SKM-1 (cell line): ENCODE results near the gene EIF1B.

Experiments used
- DNase-seq: peaks from one replicate; lab custom pipeline; 2025; ENCODE audit not compliant: unreplicated experiment; lab: John Stamatoyannopoulos, UW

EIF1B gene

DNA sequence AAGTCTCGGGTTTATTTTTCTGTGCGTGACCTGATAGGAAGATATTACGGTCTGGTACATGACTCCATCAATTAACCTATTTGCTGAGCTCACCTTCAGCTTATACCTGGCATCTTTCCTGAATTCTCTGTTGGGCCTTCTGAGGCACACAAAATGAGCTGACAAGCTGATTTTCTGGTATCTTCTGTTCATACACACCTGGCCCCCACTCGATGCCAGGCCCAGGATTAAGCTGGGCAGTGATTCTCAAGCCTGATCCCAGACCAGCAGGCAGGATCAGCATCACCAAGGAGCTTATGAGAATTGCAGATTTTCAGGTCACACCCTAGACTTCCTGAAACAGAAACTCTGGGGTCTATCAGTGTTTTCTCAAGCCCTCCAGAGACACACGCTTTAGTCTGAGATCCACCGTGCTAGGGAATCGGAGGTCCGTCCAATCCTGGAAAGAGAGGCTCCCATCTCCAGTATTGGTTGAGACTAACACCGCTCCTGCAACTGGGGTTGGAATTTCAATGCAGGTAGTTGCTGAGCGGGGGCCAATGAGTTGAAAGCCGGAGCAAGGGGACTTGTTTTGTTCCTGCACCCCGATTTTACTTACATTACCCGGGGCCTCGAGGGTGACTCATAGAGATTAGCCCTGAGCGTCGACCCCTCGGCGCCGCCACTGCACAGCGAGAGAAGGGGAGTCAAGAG, 636 bp upstream of the EIF1B start:
- DNase-seq, result no peak

DNA sequence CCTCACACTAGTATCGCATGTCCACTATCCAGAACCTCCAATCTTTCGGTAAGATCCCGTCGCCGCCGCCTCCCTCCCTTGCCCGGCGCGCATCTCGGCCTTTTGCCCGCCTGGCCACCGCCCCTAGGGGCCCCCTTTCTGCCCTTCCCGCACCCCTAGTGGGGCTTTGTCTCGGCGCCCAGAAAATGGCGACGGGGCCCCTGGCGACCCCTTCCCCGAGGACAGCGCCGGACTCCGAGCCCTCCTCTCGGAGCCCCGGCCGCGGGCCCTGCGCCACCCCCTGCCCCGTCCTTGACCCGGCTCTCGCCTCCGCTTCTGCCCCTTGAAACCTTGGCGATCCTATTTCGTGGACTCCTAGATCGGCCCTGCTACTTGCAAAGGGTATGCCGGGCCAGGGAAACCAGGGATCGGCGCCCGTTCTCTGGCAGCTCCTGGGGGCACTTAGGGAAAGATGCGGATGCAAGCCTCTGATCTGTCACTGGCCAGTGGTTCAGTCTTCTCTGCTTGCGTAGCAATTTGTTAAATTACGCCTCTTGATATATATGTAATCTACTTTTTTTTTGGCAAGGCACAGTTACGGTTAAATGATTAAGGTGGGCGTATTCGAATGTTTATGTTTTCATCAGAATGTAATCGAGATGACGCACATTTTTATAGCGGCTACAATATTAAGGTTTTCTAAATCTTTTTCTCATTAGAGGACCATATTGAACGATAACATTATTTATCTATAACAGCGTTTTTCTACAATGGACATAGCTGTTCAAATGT, 603 bp downstream of the EIF1B start:
- no peak for DNase-seq

DNA sequence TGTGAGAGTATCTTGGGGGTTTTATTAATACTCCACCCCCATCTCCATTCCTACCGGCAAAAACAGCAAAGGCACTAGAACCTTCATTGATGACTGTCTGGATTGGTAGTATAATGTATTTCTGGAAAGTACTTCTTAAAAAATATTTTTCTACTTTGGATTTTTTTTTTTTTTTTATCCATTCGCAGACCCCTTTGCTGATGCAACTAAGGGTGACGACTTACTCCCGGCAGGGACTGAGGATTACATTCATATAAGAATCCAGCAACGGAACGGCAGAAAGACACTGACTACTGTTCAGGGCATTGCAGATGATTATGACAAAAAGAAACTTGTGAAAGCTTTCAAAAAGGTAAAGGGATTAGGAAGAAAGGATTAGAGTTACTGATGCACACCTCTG, 1.2 kb downstream of the EIF1B start:
- no peak for DNase-seq

DNA sequence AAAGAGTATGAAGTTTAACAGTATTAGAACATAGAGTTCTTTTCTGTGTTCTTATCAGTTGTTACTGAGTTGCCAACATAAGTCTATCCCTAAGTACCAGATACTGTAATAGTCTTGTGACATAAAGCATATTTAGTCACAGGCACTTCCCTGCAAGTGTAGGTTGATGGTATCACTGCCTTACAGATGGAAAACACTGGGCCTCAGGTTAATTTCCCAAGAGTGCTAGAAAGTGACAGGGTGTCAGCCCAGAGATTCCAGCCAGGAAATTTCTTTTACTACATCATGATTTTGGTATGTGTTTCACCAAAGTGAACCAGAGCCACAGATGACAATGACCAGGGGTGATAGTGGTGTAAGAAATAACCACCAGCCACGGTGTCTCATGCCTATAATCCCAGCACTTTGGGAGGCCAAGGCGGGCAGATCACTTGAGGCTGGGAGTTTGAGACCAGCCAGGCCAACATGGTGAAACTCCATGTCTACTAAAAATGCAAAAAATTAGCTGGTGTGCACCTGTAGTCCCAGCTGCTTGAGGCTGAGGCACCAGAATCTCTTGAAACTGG, 3.2 kb downstream of the EIF1B start:
- DNase-seq, result no peak

DNA sequence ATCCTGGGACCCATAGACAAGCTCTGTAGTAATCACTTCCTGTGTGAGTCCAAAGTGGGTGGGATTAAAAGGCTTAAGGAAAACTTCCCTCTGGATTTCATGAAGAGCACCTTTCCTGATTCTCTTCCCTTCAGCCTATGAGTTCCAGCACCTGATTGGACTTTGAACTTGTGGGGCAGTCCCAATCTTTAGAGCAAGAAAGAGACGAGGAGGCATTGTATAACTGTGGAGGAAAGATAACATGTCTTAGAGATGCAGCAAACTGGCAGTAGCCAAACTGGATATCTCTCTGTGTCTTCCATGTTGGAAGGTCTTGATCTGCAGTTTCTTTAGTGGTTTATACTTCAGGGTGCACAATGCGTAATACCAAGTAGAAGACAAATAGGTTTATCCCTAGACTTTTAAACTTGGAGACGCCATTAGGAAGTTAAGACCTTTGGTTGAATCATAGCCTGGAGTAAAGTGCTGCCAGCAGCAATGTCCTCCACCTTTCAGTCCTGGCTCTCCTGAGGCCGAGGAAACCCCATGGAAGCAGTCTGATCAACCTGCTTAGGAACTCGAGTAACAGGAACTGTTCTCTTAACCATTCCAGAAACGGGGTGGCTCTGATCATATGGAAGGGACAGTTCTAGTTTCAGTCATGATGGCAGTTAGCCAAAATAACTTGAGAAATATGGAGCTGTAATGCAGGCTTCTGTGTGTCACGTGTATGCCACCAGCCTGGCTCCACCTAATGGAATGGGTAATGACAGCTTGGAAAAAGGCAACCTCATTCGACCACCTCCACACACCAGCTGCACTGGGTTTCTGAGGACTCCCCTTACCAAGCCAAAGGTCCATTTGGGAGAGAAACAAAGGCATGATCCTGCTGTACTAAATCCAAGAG, 4.7 kb downstream of the EIF1B start:
- no peak for DNase-seq

DNA sequence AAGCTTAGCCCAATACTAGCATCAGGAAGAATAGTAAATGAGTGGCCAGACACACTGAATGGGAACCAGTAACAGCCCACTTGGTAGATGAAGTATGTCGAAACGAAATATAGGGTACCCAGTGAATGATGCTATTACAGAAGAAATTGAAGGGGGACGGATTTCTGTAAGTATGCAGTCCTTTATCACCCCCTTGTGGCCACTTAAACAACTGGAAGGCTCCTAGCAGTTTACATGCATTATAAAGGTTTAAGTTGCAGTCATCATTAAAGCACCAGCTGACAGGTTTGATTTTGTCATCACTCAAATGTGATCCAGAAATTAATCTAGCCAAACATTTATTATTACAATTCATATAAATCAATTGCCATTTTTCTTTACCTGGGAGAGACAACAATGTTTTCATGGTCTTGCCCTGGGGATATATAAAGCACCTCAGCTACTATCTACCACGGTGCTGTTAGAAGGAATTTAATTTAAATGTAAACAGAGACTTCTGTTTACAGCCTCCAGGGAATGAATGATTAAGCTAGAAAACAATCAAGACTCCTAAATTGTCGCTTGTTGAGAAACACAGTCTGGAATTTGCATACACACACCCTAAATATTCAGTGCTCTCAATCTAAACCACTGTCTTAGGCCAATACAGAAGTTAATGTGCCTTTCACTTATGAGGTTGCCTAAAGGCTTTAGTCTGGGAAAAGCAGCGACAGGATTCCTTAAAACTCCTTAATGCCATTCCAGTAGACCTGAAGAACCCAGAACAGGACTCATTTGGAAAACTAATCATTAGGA, 7.8 kb downstream of the EIF1B start:
- DNase-seq, result peak; percentile 46

DNA sequence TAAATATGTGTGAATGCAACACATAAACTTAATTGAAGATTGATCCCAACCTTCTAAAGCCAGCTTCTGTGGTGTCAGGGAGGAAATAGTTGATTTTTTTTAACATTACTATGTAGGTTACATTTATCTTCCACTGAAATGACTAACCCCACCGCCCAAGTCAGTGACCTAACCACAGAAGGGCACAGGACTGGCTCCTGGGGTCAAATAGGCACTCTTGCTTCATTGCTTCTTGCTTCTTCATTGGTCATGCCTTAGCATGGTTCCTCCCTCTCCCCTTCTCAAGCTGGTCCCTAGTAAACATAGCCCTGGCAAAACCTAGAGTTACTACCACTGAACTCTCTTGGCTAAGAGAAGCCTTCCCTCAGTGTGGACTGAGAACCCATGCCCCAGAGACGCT, 12.3 kb downstream of the EIF1B start:
- DNase-seq, result no peak

DNA sequence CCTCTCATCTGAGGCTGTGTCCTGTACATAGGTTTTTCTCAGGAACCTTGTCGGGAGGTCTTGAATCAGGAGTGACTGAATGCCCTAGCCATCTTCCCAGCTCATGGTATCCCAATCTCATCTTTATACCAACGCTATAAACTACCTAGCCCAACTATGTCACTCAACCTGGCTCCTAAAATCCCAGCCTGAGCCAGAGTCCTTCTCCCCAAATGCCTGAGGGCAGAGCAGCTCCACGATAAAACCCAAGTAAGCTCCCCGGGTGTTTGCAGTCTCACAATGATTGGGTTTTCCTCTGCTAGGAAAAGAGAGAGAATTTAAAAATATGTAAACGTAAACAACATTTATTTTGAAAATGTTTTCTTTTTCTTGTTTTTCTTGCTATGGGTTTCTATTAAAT, 14.4 kb downstream of the EIF1B start:
- no peak for DNase-seq

DNA sequence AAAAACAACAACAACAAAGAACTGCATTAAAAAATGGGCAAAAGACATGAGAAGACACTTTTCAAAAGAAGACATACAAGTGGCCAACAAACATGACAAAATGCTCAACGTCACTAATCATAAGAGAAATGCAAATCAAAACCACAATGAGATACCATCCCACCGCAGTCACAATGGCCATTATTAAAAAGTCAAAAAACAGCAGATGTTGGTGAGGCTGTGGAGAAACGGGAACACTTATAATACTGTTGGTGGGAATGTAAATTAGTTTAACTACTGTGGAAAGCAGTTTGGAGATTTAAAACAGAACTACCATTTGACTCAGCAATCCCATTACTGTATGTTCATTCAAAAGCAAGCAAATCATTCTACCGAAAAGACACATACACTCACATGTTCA, 15.1 kb downstream of the EIF1B start:
- no peak for DNase-seq

DNA sequence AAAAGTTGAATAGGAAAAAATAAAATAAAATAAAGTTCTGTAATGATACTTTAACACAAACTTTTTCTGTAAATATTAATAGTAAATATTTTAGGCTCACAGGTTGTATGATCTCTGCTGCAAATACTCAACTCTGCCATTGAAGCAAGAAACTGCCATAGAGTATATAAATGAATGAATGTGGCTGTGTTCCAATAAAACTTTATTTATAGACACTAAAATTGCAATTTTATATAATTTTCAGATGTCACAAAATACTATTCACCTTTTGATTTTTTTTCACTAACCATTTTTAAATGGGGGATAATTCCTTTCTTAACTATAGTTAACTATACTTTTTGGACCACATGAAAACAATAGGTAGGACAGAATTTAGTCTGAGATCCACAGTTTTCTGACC, 16.0 kb downstream of the EIF1B start:
- DNase-seq, result no peak

DNA sequence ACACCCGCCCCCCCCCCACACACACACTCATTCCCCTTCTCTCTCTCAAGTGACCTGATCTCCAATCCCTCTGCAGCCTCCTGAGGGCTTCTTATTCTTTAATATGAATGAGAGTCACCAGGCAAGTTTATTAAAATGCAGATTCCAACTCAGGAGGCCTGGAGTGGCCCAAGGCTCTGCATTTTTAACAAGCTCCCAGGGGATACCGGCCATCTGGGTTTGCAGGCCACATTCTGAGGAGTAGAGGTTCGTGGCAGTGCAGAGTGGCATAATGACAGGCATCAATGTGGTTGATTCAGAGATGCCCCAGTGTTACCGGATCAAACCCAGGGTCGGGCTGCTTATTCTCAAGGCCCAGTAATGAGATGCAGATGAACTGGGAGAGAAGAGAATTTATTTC, 18.9 kb downstream of the EIF1B start:
- no peak for DNase-seq

DNA sequence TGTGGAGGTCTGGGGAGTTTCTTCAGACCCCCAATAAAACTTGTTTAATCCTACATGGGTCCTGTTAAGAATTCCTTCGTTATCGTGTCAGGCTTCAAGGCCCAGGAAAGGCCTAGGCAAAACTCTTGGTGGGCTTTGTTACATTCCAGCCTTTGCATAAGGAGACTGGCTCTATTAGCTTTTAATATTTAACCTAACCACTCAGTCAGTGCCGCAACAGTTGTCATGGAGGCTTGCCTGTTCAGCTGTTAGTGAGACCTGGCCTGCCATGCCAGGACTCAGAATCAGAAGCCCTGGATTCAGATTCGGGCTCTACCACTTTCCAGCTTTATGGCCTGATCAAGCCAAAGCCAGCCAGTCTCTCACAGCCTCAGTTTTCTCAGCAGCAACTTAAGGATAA, 19.6 kb downstream of the EIF1B start:
- no peak for DNase-seq

DNA sequence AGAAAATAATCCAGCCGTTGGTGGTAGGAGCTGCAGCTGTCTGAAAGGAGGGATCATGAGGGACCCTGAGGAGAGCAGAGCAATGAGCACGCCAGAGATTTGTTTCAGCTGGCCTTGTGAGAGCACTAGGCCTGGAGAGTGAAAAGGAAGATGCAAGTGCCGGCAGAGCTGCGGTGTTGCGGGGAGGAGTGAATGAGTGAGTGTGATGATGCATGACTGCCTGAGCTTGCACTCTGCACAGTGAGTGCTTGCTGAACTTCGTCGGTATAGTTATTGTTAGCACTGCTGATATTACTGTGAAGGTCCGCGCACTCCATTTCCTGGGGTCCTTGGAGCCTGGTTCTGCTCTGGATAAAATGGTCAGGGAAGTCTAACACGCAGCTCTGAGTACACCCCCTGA, 23.2 kb downstream of the EIF1B start:
- no peak for DNase-seq

DNA sequence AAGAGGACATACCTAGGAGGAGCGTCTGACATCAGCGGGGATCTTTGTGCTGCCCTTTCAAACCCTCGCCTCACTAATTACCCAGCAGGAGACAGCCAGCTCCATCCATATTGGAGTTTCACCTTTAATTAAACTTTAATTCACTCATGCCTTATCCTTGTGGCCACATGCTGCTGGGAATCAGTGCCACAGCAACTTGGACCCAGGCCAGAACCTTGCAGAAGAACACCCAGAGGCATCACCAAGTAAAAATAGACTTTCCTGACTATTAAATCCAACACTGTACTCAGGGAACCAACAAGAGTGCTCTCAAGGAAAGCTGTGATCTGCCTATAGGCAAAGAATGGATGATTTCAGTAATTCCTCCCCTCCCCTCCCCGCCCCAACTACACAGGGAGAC, 23.9 kb downstream of the EIF1B start:
- DNase-seq, result no peak

DNA sequence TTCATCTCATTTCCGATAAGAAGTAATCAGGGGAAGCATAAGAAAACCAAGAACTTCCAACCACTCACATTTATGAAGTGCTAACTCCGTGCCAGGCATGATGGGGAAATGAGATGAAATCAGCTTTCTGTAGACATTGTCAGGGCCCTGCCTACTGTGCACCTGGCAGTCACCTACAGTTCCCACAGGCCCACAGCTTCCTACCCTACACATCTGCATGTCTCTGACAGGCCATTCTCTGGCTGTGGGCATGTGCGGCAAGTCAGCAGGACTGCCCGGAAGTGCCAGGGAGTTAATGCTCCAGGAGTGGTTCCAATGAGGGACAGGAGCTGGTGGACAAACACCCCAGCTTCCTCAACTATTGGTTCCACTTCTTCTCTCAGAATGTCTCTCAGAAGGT, 24.3 kb downstream of the EIF1B start:
- DNase-seq, result no peak

DNA sequence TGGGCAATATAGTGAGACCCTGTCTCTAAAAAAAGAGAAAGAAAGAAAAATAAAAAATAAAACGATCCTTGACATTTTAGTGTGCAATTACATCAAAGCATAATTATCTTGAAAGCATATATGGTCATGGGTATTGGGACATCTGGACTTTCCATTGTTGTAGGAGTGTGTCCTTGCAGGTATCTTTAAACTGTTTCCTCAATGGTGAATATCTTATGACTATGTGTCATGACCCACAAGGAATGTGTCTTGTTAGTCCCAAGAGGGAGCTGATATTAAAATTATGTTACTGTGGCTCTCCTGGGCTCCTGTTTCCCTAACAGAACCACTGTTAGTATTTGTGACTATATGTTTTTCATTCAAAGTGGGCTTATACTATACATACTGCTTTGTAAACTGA, 26.6 kb downstream of the EIF1B start:
- no peak for DNase-seq

DNA sequence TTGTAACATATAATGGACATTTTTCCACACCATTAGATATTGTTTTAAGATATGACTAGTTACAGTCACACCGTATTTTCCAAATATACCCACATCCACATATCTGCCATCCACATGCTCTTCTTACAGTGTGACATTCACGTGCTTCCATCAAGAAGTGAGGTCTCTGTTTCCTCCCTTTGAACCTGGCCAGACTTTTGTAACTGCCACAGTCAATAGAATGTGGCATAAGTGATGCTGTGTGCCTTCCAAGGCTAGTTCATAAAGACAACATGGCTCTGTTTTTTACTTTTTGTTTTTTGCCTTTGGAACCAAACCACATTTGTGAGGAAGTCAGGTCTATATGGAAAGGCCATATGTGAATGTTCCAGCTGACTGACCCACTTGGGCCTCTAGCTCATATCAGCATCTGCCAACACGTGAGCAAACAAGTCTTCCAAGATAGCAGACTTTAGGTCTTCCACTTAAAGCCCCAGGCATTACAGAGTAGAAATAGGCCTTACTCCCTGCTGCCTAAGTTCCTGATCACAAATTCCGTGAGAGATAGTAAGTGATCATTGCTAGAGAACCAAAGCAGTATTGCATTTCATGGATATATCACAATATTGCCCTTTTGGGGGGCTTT, 27.1 kb downstream of the EIF1B start:
- no peak for DNase-seq

DNA sequence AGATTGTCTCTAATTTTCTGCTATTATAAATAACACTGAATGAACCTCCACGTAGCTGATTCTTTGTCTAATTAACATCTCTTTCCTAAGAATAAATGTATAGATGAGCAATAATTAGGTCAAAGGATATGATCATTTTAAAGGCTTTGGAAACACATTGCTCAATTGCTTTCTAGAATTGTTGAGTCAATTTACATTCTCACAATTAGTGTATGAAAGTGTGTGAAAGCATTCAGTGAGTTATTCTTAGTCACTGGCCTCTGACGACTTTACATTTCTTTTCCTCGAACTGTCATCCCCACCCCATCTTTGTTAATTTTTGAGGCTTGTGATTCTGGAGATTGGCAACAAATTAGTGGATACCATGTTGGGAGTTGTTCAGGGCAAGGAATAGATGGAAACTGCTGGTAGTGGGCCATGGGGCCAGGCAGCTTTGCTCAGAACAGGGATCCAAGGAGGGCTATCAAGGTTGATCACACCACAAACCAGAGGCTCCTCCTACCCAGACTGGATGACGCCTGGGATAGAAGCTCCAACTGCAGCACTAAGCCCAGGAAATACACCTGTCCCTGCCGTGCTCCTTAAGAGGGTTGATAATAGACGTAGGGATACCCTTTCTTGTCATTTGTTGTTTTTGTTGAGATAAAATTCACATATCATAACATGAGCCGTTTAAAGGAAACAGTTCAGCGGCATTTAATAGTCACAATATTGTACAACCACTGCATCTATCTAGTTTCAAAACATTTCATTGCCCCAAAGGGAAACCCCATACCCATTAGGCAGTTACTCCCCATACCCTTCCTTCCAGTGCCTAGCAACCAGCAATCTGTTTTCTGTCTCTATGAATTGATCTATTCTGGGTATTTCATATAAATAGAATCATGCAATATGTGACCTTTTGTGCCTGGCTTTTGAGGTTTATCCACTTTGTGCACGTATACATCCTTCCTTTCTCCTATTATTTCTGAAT, 27.9 kb downstream of the EIF1B start:
- no peak for DNase-seq

DNA sequence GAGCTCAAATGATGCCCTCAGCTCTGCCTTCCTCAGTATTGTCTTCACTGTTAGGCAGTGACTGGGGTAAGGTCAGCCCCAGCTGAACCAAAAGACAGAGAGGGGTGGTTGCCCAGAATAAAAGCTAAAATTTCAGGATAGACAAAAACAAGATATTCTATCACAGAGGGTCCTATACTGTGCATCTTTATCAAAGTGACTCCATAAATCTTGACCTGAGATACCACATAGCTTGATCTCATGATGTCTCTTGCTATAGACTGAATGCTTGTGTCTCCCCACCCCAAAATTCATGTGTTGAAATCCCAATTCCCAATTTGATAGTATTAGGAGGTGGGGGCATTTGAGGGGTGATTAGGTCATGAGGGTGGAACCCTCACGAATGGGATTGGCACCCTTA, 30.4 kb downstream of the EIF1B start:
- DNase-seq, result no peak
